ENCODE results near the gene LCOR. TPM values are rescaled to one million over a fixed set of nuclear protein-coding genes. Genes with fewer than 3 reads are reported as not detected.

The LCOR gene
- total and polyA plus RNA-seq, 2 donors (not counting 1 experiment from before 2014, with no cell fraction given) = 15.0 to 15.7 TPM

DNA sequence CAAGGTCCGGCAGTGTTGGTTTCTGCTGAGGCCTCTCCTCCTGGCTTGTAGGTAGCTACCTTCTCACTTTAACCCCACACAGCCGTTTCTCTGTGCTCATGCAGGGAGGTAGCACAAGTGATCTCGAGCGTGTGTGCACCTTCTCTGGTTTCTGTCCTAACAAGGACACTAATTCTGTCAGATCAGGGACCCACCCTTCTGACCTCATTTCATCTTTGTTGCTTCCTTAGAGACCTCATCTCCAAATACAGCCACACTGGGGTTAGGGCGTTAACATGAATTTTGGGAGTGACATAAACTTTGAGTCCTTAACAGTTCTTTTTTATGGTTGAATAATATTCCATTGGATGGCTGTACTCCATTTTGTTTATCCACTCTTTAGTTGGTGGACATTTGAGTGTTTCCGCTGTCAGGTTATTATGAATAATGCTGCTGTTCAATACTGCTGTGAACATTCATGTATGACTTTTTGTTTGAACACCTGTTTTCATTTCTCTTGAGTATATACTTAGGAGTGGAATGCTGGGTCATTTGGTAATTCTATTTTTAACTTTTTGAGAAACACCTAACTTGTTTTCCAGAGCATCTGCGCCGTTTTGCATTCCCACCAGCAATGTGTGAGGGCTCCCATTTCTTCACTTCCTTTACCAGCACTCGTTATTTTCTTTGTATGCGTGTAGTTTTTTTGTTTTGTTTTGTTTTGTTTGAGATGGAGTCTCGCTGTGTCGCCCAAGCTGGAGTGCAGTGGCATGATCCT is 57.5 kb downstream of the LCOR start:
- H3K4me1 ChIP-seq (ENCODE audit: control insufficient read depth, extremely low read depth, insufficient read depth, low read length) = no peaks in the 10 kb centered on the region
- H3K27me3 ChIP-seq (ENCODE audit: control insufficient read depth, insufficient read depth, low read length) = no peaks in the 10 kb centered on the region
- TF ChIP-seq, protein P1, sequence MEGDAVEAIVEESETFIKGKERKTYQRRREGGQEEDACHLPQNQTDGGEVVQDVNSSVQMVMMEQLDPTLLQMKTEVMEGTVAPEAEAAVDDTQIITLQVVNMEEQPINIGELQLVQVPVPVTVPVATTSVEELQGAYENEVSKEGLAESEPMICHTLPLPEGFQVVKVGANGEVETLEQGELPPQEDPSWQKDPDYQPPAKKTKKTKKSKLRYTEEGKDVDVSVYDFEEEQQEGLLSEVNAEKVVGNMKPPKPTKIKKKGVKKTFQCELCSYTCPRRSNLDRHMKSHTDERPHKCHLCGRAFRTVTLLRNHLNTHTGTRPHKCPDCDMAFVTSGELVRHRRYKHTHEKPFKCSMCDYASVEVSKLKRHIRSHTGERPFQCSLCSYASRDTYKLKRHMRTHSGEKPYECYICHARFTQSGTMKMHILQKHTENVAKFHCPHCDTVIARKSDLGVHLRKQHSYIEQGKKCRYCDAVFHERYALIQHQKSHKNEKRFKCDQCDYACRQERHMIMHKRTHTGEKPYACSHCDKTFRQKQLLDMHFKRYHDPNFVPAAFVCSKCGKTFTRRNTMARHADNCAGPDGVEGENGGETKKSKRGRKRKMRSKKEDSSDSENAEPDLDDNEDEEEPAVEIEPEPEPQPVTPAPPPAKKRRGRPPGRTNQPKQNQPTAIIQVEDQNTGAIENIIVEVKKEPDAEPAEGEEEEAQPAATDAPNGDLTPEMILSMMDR (conservative IDR thresholded peaks at IDR 0.05 in 1 of 2, IDR thresholded peaks at IDR 0.05 in 1 of 2; ENCODE audit: low read depth in 1 of 2, low read length in 2 of 2) = no peak
- TF ChIP-seq EZH2 (IDR thresholded peaks at IDR 0.05; ENCODE audit: low read length, missing control alignments) = no peak
- no peaks in the 10 kb centered on the region for H4K20me1 ChIP-seq (ENCODE audit: control insufficient read depth, extremely low read depth, insufficient read depth, low read length)
- DNase-seq (ENCODE audit: low read depth in 2 of 2) = no peak
- H3K79me2 ChIP-seq (ENCODE audit: control insufficient read depth, insufficient read depth, low read length) = peaks cover 75% of the 10 kb centered on the region
- no peak overlapping the region for H2AFZ ChIP-seq (ENCODE audit: low read length)
- no peaks in the 10 kb centered on the region for H3K36me3 ChIP-seq (ENCODE audit: control insufficient read depth, insufficient read depth, low read length)
- no peak overlapping the region for H3K4me3 ChIP-seq (replicated peaks in 1 of 4; ENCODE audit: control extremely low read depth in 1 of 4, insufficient read depth in 1 of 4, low read depth in 3 of 4, low read length in 4 of 4)
- no peak overlapping the region for H3K9ac ChIP-seq (ENCODE audit: insufficient read depth, low read length)
- H3K4me2 ChIP-seq (ENCODE audit: extremely low read depth, insufficient read depth, low read length) = no peak overlapping the region
- H3K9me3 ChIP-seq (ENCODE audit: control insufficient read depth, insufficient read depth, low read depth, low read length) = no peaks in the 10 kb centered on the region
- no peak overlapping the region for H3K27ac ChIP-seq (ENCODE audit: insufficient read depth, low read length)

DNA sequence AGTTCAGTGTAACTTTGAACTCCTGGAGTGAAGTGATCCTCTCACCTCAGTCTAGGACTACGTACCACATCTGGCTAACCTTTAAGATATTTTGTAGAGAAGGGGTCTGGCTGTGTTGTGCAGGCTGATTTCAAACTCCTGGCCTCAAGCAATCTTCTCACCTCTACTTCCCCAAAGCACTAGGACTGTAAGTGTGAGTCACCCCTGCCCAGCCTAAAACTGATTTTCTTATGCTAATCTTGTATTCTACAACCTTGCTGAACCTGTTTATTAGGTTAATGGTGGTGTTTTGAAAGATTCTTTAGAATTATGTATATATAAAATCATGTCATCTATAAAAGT is 58.0 kb downstream of the LCOR start:
- Histone ChIP-seq H3K9me3 (ENCODE audit: control insufficient read depth, insufficient read depth, low read depth, low read length) (no peaks in the 10 kb centered on the region), H2AFZ (ENCODE audit: low read length) (no peak overlapping the region), H3K4me1 (ENCODE audit: control insufficient read depth, extremely low read depth, insufficient read depth, low read length) (no peaks in the 10 kb centered on the region), H4K20me1 (ENCODE audit: control insufficient read depth, extremely low read depth, insufficient read depth, low read length) (no peaks in the 10 kb centered on the region), H3K9ac (ENCODE audit: insufficient read depth, low read length) (no peak overlapping the region), H3K36me3 (ENCODE audit: control insufficient read depth, insufficient read depth, low read length) (no peaks in the 10 kb centered on the region), H3K4me2 (ENCODE audit: extremely low read depth, insufficient read depth, low read length) (no peak overlapping the region), H3K27me3 (ENCODE audit: control insufficient read depth, insufficient read depth, low read length) (no peaks in the 10 kb centered on the region), H3K27ac (ENCODE audit: insufficient read depth, low read length) (no peak overlapping the region), H3K79me2 (ENCODE audit: control insufficient read depth, insufficient read depth, low read length) (peaks cover 72% of the 10 kb centered on the region), H3K4me3 (replicated peaks in 1 of 4; ENCODE audit: control extremely low read depth in 1 of 4, insufficient read depth in 1 of 4, low read depth in 3 of 4, low read length in 4 of 4) (no peak overlapping the region)
- DNase-seq (ENCODE audit: low read depth in 2 of 2) = peak in 1 of 2 donors; percentile 7
- TF ChIP-seq, protein P1 (conservative IDR thresholded peaks at IDR 0.05 in 1 of 2, IDR thresholded peaks at IDR 0.05 in 1 of 2; ENCODE audit: low read depth in 1 of 2, low read length in 2 of 2) = no peak
- TF ChIP-seq EZH2 (IDR thresholded peaks at IDR 0.05; ENCODE audit: low read length, missing control alignments) = no peak

DNA sequence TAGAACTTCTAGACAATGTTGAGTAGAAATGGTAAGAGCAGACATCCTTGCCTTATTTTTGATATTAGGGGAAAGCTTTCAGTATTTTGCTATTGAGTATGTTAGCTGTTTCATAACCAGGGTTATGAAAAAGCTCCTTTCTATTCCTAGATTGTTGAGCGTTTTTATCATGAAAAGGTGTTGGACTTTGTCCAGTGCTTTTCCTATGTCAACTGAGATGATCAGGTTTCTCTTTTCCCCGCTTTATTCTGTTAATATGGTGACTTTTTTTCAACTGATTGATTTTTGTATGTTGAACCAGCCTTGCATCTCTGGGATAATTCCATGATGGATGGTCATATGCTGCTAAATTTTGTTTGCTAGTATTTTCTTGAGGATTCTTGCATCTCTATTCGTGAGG is 58.5 kb downstream of the LCOR start:
- Histone ChIP-seq H2AFZ (ENCODE audit: low read length) (no peak overlapping the region), H3K4me2 (ENCODE audit: extremely low read depth, insufficient read depth, low read length) (no peak overlapping the region), H3K4me3 (replicated peaks in 1 of 4; ENCODE audit: control extremely low read depth in 1 of 4, insufficient read depth in 1 of 4, low read depth in 3 of 4, low read length in 4 of 4) (no peak overlapping the region), H3K9me3 (ENCODE audit: control insufficient read depth, insufficient read depth, low read depth, low read length) (no peaks in the 10 kb centered on the region), H3K9ac (ENCODE audit: insufficient read depth, low read length) (no peak overlapping the region), H3K79me2 (ENCODE audit: control insufficient read depth, insufficient read depth, low read length) (peaks cover 72% of the 10 kb centered on the region), H3K36me3 (ENCODE audit: control insufficient read depth, insufficient read depth, low read length) (no peaks in the 10 kb centered on the region), H4K20me1 (ENCODE audit: control insufficient read depth, extremely low read depth, insufficient read depth, low read length) (no peaks in the 10 kb centered on the region), H3K27ac (ENCODE audit: insufficient read depth, low read length) (no peak overlapping the region), H3K27me3 (ENCODE audit: control insufficient read depth, insufficient read depth, low read length) (no peaks in the 10 kb centered on the region), H3K4me1 (ENCODE audit: control insufficient read depth, extremely low read depth, insufficient read depth, low read length) (no peaks in the 10 kb centered on the region)
- no peak for DNase-seq (ENCODE audit: low read depth in 2 of 2)
- no peak for TF ChIP-seq EZH2 (IDR thresholded peaks at IDR 0.05; ENCODE audit: low read length, missing control alignments)
- TF ChIP-seq, protein P1 (conservative IDR thresholded peaks at IDR 0.05 in 1 of 2, IDR thresholded peaks at IDR 0.05 in 1 of 2; ENCODE audit: low read depth in 1 of 2, low read length in 2 of 2) = no peak

All from fibroblast of lung (primary cell).